ENCODE results near the gene PSMD9.

GRCh38 chr12:121903202-121903601 lies 14.6 kb downstream of the PSMD9 start:
- TF ChIP-seq EZH2phosphoT487 (IDR thresholded peaks at IDR 0.05; ENCODE audit: insufficient read depth, low read depth) (no peak), EZH2 (IDR thresholded peaks at IDR 0.05; ENCODE audit: insufficient read depth, poor library complexity, severe bottlenecking) (no peak)

Data from GM23248 (cell line).